Activated CD8-positive, alpha-beta memory T cell treated with anti-CD3 and anti-CD28 coated beads for 48 hours (primary cell): ENCODE data around the gene ARFIP1.
"Not testable (repeated sequence)": the region's sequence is repeated elsewhere in the genome, so short reads cannot be mapped to it uniquely, and the experiment has no call there.

Source experiments
- DNase-seq, 3 experiments: peaks; one replicate each; pipeline ENCODE4 v3.0.0-alpha.2; 2020; ENCODE audit warnings: low read depth in 2 of 3, low spot score in 2 of 3

The ARFIP1 gene

DNA sequence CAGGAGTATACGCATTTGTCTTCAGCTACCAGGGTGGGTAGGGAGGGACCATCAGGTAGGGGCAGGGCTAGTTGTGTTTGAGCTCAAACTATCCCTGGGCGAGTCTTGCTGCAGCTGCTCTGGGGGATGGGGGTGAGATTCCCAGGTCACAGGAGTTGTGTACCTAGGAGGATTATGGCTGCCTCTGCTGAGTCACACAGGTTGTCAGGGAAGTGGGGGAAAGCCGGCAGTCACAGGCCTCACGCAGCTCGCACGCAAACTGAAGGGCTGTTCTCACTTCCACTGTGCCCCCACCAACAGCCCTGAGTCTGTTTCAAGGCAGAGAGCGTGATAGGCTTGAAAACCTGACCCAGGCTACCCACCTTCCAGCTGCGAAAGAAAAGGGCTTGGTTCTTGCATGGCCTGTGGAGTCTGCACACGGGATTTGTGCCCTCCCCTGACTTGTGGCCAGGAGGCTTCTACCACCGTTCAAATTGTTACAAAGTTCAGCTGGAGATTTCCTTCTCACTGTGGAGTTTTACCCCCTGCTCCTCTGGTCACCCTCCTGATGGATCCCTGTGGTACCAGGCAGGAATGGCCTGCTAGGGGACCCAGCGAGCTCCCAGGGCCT, 63.8 kb downstream of the ARFIP1 start:
- DNase-seq = no peak

DNA sequence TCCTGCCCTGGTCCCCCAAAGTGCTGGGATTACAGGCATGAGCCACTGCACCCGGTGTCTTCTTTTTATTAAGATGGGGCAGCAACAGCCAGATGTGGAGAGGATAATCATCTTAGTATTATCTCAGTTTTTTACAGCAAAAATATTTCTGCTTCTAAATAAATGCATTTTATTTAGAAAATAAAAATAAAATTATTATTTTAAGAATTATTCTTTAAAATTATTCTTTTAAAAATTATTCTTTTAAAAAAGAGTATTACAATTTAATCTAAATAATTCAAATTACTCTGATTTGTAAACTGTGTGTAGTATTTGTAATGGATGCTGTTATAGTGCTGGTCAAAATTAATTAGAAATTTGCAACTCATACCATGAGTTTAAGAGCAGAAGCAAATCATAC, 67.6 kb downstream of the ARFIP1 start:
- no peak for DNase-seq

DNA sequence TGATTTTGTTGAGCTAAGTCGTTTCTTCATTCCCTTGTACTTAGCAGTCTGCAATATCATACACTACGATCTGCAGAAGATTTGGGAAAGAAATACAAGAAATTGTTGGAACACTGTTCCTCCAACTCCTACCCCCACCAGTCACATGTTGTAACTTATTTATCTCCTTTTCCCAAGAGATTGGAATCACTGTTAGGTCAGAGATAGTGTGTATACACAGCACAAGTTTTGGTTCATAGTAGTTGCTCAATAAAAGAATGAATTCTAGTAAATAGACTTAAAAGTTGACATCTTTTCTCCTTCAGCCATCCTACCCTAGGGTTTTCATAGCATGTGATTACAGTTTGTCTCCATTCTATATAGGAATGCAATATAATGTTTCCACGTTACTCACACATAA, 68.8 kb downstream of the ARFIP1 start:
- DNase-seq = no peak

DNA sequence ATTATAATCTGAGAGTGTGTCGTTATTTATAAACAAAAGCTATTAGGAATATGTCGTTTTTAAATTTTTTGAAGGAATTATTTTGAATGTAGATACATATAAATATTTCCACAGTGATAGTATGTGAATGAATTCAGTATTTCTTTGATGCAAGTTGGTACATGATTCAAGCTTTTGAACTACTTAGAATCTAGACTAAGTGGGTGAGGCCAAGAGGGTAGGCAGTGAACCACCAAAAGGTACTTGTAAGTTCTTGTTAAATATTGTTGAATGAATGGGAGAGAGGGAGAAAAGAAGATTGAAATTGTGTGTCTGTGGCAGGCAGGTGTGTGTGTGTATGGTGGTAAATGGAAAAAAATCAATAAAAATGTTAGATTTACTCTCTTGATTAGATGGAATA, 69.6 kb downstream of the ARFIP1 start:
- DNase-seq = no peak

DNA sequence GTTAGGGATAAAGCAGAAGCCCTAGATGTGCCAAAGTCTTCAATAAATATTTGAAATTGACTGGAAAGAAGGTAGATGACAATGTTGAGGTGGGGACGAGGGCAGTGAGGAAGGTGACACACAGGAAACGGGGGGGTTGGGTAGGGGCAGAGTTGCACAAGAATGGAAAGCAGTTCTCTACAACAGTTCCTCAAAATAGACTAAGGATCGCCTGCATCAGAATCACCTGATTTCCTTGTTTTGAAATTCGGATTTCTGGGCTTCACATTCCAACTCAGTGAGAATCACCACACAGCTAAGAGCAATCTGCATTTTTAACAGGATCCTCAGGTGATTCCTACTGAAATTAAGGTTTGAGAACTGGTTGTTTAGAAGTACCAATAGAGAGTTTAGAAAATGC, 70.6 kb downstream of the ARFIP1 start:
- no peak for DNase-seq

DNA sequence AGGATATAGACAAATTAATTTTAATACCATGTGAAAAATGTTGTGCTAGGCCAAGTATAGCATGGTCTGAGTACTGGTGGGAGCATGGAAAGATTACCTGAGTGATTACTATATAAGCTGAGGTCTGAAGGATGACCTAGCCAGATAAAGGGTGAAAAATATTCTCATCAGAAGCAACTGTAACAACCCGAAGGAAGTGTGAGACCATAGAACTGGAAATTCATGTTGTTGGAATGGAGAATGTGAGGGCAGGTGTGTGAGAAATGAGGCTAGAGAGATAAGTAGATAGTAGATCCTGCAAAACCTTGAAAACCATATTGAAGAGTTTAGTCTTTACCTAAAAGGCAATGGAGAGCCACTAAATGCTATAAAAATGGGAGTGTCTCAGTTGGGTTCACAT, 71.5 kb downstream of the ARFIP1 start:
- DNase-seq = no peak

DNA sequence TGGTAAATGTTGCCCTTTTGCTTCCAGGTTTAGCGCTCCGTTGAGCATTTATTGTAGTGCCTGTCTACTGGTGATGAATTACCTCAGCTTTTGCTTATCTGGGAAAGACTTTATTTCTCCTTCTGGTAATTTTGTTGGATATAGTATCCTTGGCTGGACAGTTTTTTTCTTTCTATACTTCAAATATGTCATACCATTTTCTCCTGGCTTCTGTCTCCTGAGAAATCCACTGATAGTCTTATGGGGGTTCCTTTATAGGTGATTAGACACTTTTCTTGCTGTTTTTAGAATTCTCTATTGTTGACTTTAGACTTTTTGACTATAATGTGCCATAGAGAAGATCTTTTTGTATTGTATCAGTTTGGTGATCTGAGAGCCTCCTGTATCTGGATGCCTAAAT, 73.5 kb downstream of the ARFIP1 start:
- DNase-seq = no peak

DNA sequence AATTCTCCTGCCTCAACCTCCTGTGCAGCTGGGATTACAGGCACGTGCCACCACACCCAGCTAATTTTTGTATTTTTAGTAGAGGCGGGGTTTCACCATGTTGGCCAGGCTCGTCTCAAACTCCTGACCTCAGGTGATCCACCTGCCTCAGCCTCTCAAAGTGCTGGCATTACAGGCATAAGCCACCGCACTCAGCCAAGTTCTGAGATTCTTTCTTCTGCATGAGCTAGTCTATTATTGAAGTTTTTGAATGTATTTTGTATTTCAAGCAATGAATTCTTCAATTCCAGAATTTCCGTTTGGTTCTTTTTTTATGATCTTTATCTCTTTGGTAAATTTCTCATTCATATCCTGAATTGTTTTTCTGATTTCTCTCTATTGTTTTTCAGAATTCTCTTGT, 74.3 kb downstream of the ARFIP1 start:
- DNase-seq = not testable (repeated sequence)

DNA sequence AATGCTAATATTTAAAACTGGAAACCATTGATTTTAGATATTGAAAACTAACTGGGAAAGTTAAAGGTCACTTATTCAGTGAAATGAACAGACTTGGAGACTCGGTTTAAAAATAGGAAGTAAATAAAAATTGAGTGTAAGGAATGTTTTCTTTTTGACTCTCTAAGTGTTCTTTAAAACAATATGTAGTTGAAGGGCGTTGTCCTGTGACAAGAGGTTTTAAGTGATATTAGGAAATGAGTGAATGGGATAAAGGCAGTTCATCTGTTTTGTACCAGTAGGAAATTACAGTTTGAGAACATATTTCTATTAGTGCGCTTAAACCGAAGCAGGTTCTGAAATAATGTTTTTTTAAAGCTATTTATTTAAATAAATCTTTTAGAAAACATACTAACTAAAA, 77.2 kb downstream of the ARFIP1 start:
- DNase-seq = no peak

DNA sequence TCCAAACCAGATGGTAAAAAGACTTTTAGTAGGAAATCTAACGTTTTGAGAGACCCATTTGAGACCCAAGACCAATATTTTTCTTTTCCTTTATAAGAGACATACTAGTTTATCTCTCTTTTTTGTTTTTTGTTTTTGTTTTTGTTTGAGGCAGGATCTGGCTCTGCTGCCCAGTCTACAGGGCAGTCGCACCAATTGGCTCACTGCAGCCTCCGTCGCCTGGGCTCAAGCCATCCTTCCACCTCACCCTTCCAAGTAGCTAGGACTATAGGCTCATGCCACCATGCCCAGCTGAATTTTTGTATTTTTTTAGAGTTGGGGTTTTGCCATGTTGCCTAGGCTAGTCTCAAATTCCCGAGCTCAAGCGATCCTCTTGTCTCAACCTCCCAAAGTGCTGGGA, 79.2 kb downstream of the ARFIP1 start:
- no peak for DNase-seq

DNA sequence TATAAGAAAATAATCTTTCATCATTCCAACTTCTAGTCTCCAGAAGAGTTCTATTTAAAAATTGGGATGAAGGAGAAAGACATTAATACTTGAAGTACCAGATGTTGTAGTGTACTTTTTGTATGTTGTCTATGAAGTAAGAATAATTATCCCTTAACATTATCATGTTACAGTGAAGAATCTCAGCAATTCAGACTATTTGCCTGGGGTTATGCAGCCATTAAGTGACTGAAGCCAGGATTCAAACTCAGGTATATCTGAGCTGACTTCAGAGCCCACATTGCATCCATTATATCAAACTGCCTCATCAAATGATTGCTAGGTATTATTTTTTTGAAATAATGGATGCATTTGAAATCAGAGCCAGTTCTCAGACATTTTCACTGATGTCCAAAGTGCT, 80.3 kb downstream of the ARFIP1 start:
- no peak for DNase-seq

DNA sequence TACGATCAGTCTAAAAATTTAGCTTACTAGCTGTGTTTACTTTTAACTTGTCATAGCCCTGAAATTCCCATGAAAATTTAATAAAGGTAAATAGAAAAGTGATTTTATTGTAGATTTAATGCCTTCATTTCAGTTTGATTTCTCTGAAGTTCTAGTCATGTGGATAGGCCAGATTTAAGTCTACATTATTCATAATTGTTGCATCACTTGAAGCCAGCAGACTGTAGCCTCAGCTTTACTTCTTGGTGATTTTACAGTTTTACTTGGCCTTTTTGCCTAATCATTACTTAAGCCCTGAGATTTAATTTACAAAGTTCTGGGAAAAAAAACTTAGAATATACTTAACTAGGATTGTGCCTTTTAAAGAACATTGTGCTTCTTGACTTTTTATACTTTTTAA, 82.9 kb downstream of the ARFIP1 start:
- DNase-seq = no peak

DNA sequence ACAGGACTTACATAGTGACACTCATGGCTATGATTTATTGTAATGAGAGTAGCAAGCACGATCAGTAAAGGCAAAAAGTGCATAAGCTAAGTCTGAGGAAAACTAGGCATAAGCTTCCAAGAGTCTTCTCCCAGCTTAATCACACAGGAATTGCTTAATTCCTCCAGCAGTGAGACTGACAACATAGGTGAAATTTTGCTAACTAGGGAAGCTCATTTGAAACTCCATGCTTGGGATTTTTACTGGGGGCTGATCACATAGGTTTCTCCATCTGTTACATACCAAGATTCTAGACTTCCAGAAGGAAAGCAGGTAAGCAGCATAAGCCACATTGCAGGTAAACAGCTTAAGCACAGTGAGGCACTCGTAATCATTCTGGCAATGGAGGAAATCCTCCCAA, 84.6 kb downstream of the ARFIP1 start:
- DNase-seq = no peak

DNA sequence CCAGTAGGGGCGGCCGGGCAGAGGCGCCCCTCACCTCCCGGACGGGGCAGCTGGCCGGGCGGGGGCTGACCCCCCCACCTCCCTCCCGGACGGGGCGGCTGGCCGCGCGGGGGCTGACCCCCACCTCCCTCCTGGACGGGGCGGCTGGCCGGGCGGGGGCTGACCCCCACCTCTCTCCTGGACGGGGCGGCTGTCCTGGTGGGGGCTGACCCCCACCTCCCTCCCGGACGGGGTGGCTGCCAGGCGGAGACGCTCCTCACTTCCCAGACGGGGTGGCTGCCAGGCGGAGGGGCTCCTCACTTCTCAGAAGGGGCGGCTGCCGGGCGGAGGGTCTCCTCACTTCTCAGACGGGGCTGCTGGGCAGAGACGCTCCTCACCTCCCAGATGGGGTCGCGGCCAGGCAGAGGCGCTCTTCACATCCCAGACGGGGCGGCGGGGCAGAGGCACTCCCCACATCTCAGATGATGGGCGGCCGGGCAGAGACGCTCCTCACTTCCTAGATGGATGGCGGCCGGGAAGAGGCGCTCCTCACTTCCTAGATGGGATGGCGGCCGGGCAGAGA, 86.8 kb downstream of the ARFIP1 start:
- not testable (repeated sequence) for DNase-seq

DNA sequence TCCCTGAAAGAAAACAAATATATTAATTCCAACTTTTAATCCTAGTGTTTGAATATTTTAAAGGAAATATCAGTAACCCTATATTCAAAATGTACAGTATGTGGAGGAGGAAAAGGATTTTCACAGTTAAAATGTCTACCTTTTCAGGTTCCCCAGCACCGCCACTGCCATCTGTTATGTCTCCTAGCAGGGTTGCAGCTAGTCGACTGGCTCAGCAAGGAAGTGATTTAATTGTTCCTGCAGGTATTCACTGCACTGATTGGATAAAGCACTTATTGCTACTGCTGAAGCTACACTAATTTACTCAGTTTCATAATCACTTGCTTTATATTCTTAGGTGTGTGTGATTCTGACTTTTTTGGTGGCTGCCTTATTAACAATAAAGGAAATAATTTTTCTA, 90.9 kb downstream of the ARFIP1 start:
- no peak for DNase-seq

DNA sequence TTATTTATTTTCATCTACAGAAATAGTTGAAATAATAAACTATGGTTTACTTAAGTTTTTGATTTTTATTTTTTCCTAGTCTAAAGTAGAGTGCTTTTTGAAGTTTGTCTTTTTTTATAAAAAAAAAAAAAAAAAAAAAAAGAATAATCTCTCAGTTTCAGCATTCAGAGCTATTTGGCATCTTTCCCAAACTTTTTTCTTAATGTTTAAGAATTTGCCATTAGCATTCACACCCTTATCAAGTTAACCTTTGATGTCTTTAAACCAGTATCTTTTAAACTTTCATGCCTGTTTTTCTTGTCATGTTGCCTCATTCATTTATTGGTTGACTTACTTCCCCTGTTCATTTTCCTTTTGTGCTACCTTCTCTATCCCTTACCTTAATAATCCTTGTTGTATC, 95.5 kb downstream of the ARFIP1 start:
- DNase-seq = no peak

DNA sequence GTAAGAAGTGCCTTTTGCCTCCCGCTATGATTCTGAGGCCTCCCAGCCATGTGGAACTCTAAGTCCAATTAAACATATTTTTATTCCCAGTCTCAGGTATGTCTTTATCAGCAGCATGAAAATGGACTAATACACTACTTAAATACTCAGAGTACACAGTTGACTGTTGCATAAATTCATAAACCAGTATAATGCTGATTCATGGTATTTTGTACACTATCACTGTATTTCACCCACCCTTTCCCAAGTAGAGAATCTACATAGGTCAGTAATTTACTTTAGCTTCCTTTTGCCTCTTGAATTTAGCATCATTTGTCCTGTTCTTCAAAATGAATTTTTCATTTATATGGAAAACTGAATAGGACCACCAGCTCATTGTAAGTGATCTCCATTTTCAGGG, 98.1 kb downstream of the ARFIP1 start:
- DNase-seq = no peak

DNA sequence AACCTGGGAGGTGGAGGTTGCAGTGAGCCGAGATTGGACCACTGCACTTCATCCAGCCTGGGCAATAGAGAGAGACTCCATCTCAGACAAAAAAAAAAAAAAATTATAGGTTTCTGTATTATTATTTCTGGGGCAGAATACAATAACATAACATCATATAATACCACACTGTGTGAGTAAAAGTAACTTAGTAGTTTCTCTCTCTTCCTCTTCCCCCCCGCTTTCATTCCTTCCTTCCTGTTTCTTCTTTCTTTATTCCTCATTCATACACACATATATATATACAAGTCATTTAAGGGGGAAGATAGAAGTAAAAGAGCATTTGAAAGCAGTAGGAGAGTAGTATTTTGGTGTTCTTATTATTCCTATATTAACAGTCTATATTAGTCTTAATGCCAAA, 100.5 kb downstream of the ARFIP1 start:
- no peak for DNase-seq

DNA sequence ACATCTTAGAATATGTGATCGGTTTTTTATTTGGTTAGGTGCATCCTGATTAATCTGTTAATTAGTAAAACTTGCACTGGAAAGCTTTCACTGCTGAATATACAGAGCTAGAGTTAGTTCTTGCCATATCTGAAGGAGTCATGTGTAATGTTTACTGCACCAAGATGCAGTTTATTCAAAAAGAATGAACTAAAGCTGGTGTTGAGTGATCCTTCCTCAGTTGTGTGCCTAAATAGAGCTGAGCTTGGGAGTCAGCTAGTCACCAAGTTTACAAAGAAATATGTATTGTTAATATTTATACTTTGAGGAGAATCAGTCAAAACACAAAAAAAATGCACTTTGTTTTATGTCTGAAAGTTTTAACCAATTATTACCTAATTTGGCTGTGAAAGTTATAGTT, 102.2 kb downstream of the ARFIP1 start:
- DNase-seq = no peak

DNA sequence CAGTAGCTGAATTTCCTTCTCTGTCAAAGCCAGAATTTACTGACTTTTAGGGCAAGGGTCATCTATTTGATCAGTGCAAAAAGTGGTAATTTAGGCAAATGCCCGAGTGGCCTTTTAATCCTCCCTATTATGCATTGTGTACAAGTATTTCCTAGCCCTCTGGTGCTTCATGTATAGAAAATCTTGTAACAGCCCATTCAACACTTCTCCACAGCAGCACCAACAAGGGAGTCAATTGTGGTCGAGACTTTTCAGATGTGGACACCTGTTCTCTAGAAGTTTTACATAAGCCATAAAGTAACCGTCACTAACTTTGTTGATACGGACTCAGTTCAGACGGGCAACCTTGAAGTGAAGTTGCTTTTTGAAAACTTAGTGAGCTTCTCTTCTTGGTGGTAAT, 105.4 kb downstream of the ARFIP1 start:
- no peak for DNase-seq

DNA sequence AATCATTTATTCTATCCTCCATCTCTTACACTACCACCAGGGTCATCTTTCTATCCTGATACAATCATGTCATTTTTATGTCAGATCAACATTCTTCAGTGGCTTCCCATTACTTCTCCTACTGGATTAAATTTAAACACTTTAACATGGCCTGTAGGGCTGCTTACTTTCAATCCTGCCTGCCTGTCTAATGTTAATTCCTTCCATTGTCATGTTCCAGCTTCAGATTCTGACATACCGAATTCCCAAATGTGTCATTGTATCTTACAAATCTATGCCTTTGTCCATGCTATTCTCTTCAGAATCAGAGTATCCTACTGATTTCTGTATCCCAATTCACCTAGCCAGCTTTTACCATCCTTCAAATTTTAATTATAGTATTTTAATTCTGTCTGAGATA, 106.4 kb downstream of the ARFIP1 start:
- DNase-seq = no peak

DNA sequence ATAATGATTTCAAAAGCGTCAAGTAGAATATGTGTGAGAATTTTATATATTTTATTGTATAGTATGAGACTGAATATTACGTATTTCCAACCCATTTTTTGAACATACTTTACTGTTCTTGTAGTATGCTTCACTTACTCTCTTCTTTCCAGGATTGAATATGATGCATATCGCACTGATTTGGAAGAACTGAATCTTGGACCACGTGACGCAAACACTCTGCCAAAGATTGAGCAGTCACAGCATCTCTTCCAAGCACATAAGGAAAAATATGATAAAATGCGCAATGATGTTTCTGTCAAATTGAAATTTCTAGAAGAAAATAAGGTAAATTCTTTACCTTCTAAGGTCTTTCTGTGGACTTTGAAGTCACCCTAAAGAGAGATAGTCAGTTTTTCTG, 108.2 kb downstream of the ARFIP1 start:
- no peak for DNase-seq

DNA sequence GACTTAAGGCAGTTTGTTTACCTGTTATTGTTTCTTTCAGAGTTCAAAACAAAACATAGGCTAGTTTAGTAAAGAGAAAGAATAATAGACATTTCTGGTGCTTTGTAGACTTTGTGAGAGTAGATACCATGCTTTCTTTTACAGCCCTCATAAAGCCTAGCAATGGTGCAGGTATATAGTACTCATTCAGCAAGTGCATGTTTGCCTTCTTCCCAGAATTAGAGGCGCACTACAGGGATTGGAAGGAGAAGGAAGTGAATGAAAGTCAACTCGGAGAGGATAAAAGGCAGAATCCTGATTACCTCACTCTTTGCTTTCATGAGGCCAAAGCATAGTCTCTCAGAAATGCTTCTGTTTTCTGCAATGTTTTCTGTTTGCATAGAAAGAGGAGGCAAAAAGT, 113.2 kb downstream of the ARFIP1 start:
- no peak for DNase-seq

DNA sequence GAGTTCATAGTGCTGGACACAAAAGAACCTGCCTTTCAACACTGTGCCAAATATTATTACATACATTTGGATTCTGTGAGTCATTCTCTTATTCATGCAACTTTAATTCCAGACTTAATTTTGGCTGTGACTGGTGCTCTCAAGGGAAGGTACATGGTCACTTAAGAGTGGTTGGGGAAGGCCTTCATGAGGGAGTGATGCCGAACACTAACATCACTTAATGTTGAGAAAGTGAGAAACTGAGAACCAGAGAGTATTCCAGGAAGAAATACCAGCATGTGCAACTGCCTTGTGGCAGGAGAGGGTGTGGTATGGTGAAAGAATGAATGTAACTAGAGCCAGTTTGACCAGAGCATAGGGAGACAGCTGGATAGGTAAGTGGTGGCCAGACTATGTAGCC, 114.9 kb downstream of the ARFIP1 start:
- no peak for DNase-seq
